Endodermal cell (in vitro differentiated cells): ENCODE data around the gene CLDN3. TPM values are rescaled to one million over a fixed set of nuclear protein-coding genes. Genes with fewer than 3 reads are reported as not detected.

ENCODE experiments used
- DNase-seq: peaks from one replicate; pipeline ENCODE4 v3.0.0-alpha.2; 2017
- H3K27ac ChIP-seq: 2 replicates; pipeline ENCODE4 v1.5.1; 2013; ENCODE audit warnings: mild to moderate bottlenecking, low read depth, low read length, moderate library complexity
- H3K27me3 ChIP-seq: 2 replicates; pipeline ENCODE4 v1.6.1; 2013; ENCODE audit warnings: mild to moderate bottlenecking, low read length, moderate library complexity; ENCODE audit not compliant: insufficient read depth, control insufficient read depth, poor library complexity, severe bottlenecking
- H3K36me3 ChIP-seq: 2 replicates; pipeline ENCODE4 v1.7.0; 2013; ENCODE audit warnings: mild to moderate bottlenecking, low read length, moderate library complexity; ENCODE audit not compliant: control insufficient read depth, insufficient read depth
- H3K4me1 ChIP-seq: one replicate; pipeline ENCODE4 v1.7.0; 2013; ENCODE audit warnings: low read length; ENCODE audit not compliant: control insufficient read depth, insufficient read depth
- H3K4me3 ChIP-seq: 2 replicates; pipeline ENCODE4 v1.5.1; 2013; ENCODE audit warnings: mild to moderate bottlenecking, low read length, moderate library complexity
- H3K9ac ChIP-seq: 2 replicates; pipeline ENCODE4 v1.6.1; 2013; ENCODE audit warnings: mild to moderate bottlenecking, low read length, moderate library complexity; ENCODE audit not compliant: poor library complexity, severe bottlenecking; ENCODE audit errors: extremely low read depth
- H3K9me3 ChIP-seq: 2 replicates; pipeline ENCODE4 v1.6.1; 2013; ENCODE audit warnings: mild to moderate bottlenecking, low read length, moderate library complexity; ENCODE audit not compliant: control insufficient read depth
- H3K27ac Mint-ChIP-seq: 2 replicates; pipeline ENCODE4 v1.8.0; 2020; ENCODE audit warnings: mixed read lengths
- H3K27me3 Mint-ChIP-seq: 2 replicates; pipeline ENCODE4 v1.8.0; 2021; ENCODE audit warnings: mild to moderate bottlenecking, mixed read lengths; ENCODE audit not compliant: insufficient read depth
- H3K36me3 Mint-ChIP-seq: 2 replicates; pipeline ENCODE4 v1.8.0; 2020; ENCODE audit warnings: low read depth, mixed read lengths
- H3K4me1 Mint-ChIP-seq: 2 replicates; pipeline ENCODE4 v1.8.0; 2020; ENCODE audit warnings: mixed read lengths
- H3K4me3 Mint-ChIP-seq: 2 replicates; pipeline ENCODE4 v1.8.0; 2020; ENCODE audit warnings: mild to moderate bottlenecking, moderate library complexity, mixed read lengths
- H3K9me3 Mint-ChIP-seq: 2 replicates; pipeline ENCODE4 v1.8.0; 2020; ENCODE audit warnings: mild to moderate bottlenecking, mixed read lengths
- CTCF ChIP-seq: fragments of 200-600 bp; sonication (generic); conservative IDR thresholded peaks from 2 replicates; pipeline ENCODE4 v1.5.0; 2021; ENCODE audit warnings: antibody characterized with exemption, mild to moderate bottlenecking
- WGBS, 2 experiments: methylation state at CpG; one replicate each; pipeline versions ENCODE4 v1.1.5 to v1.1.7; 2013; ENCODE audit warnings: missing lambda C conversion rate in 2 of 2, mixed read lengths in 1 of 2; ENCODE audit not compliant: insufficient coverage in 1 of 2, insufficient read length in 1 of 2; 5-methylcytosine and 5-hydroxymethylcytosine counted together
- total RNA-seq, 2 donors: library from RNA; stranded (reverse); fragmentation: NEBNext Ultra II Directional in 1 of 2; extraction: Animal tissue kit (Norgen Biotek cat#: 25700) in 1 of 2; gene quantifications; 2 replicates in 1 of 2; 3 replicates in 1 of 2; pipeline ENCODE4 v1.2.1, GENCODE V29; 2021

Gene CLDN3
- total RNA-seq, 2 donors from 2014 or later: 20.7 to 47.0 TPM

GRCh38 chr7:73809467-73809951, 39.4 kb upstream of the CLDN3 start:
- no peak overlapping the region for H3K27ac Mint-ChIP-seq
- H3K27me3 Mint-ChIP-seq: peaks cover 2% of the 10 kb centered on the region
- DNase-seq: no peak
- H3K9me3 Mint-ChIP-seq: no peaks in the 10 kb centered on the region
- H3K4me1 Mint-ChIP-seq: no peaks in the 10 kb centered on the region
- Histone ChIP-seq H3K36me3 (no peaks in the 10 kb centered on the region), H3K27me3 (no peaks in the 10 kb centered on the region), H3K9me3 (no peaks in the 10 kb centered on the region), H3K4me3 (no peak overlapping the region), H3K4me1 (no peaks in the 10 kb centered on the region), H3K27ac (no peak overlapping the region), H3K9ac (no peak overlapping the region)
- no peak for TF ChIP-seq CTCF
- no peak overlapping the region for H3K4me3 Mint-ChIP-seq
- no peaks in the 10 kb centered on the region for H3K36me3 Mint-ChIP-seq
- WGBS, 2 experiments: 92% methylated on average over 11 to 21 of the region's 21 CpGs

- DNase-seq: no peak
- Histone ChIP-seq H3K27ac (no peak overlapping the region), H3K4me3 (no peak overlapping the region), H3K9ac (no peak overlapping the region), H3K4me1 (no peaks in the 10 kb centered on the region), H3K27me3 (no peaks in the 10 kb centered on the region), H3K36me3 (no peaks in the 10 kb centered on the region), H3K9me3 (no peaks in the 10 kb centered on the region)
- H3K4me3 Mint-ChIP-seq: no peak overlapping the region
- 86 to 94% methylated on average over 3 to 4 of the region's 4 CpGs for WGBS, 2 experiments
- H3K27me3 Mint-ChIP-seq: peaks cover 2% of the 10 kb centered on the region
- no peak for TF ChIP-seq CTCF
- H3K9me3 Mint-ChIP-seq: peaks cover 10% of the 10 kb centered on the region
- H3K27ac Mint-ChIP-seq: no peak overlapping the region
- no peaks in the 10 kb centered on the region for H3K36me3 Mint-ChIP-seq
- peaks cover 8% of the 10 kb centered on the region for H3K4me1 Mint-ChIP-seq
Measured at GRCh38 chr7:73802459-73802858, 32.4 kb upstream of the CLDN3 start.

GRCh38 chr7:73801577-73801976, 31.5 kb upstream of the CLDN3 start:
- Histone ChIP-seq H3K4me3 (no peak overlapping the region), H3K9ac (no peak overlapping the region), H3K27me3 (no peaks in the 10 kb centered on the region), H3K36me3 (no peaks in the 10 kb centered on the region), H3K27ac (no peak overlapping the region), H3K9me3 (no peaks in the 10 kb centered on the region), H3K4me1 (no peaks in the 10 kb centered on the region)
- no peaks in the 10 kb centered on the region for H3K36me3 Mint-ChIP-seq
- no peak overlapping the region for H3K4me3 Mint-ChIP-seq
- H3K27ac Mint-ChIP-seq: no peak overlapping the region
- no peak for DNase-seq
- peaks cover 8% of the 10 kb centered on the region for H3K4me1 Mint-ChIP-seq
- H3K9me3 Mint-ChIP-seq: peaks cover 12% of the 10 kb centered on the region
- H3K27me3 Mint-ChIP-seq: peaks cover 2% of the 10 kb centered on the region
- 100% methylated on average over 1 of the region's 1 CpG; no CpG with 5 or more reads in 1 of the 2 experiments for WGBS, 2 experiments
- TF ChIP-seq CTCF: no peak
